ENCODE data around the gene TSPAN17. TPM values are rescaled to one million over a fixed set of nuclear protein-coding genes. Genes with fewer than 3 reads are reported as not detected.
A peak's percentile ranks its signal among the peaks of the same experiment; 100 is the strongest.

Gene TSPAN17
- total and polyA plus RNA-seq, 7 experiments from 2014 or later, result 16.5 to 47.6 (median 19.3) TPM

GRCh38 chr5:176608142-176608705 lies 39.1 kb upstream of the TSPAN17 start:
- H3K36me3 ChIP-seq (ENCODE audit: control insufficient read depth in 2 of 3, insufficient read depth in 3 of 3, low read length in 3 of 3), result no peaks in the 10 kb centered on the region
- H3K36me3 Mint-ChIP-seq, result peaks cover 0 to 6% (median 0%) of the 10 kb centered on the region in 5 donors
- peak overlapping the region in 9 of 10 donors; percentile 82 to 95 (median 89) for H3K4me3 Mint-ChIP-seq
- intact Hi-C loops (cut with micrococcal nuclease), result loop anchor here in 1 of 2 donors (2.0 kb wide), 1 partner anchor 65 kb away; no protein-coding TSS in a partner anchor
- H3K4me3 ChIP-seq (ENCODE audit: low read length), result no peak overlapping the region
- peaks cover 0 to 7% (median 0%) of the 10 kb centered on the region in 11 donors for H3K9me3 Mint-ChIP-seq
- no peaks in the 10 kb centered on the region for H3K9me3 ChIP-seq (ENCODE audit: control insufficient read depth in 2 of 3, low read length in 3 of 3)
- H3K4me1 Mint-ChIP-seq, result peaks cover 4 to 17% (median 12%) of the 10 kb centered on the region in 7 donors
- POLR2A ChIA-PET, result no interaction called here
- DNase-seq (no peak), ATAC-seq (no peak)
- CTCF ChIA-PET, result no interaction called here
- no peak overlapping the region for H3K27ac Mint-ChIP-seq
- peaks cover 3 to 5% of the 10 kb centered on the region in 2 donors for H3K27me3 ChIP-seq (ENCODE audit: control insufficient read depth in 2 of 2, insufficient read depth in 2 of 2, low read length in 2 of 2)
- no peak overlapping the region for H3K27ac ChIP-seq (ENCODE audit: low read depth, low read length)
- peaks cover 20 to 35% (median 24%) of the 10 kb centered on the region in 5 donors for H3K27me3 Mint-ChIP-seq
- peaks cover 3 to 4% of the 10 kb centered on the region in 2 donors for H3K4me1 ChIP-seq (ENCODE audit: control insufficient read depth in 2 of 2, insufficient read depth in 2 of 2, low read length in 2 of 2)

DNA sequence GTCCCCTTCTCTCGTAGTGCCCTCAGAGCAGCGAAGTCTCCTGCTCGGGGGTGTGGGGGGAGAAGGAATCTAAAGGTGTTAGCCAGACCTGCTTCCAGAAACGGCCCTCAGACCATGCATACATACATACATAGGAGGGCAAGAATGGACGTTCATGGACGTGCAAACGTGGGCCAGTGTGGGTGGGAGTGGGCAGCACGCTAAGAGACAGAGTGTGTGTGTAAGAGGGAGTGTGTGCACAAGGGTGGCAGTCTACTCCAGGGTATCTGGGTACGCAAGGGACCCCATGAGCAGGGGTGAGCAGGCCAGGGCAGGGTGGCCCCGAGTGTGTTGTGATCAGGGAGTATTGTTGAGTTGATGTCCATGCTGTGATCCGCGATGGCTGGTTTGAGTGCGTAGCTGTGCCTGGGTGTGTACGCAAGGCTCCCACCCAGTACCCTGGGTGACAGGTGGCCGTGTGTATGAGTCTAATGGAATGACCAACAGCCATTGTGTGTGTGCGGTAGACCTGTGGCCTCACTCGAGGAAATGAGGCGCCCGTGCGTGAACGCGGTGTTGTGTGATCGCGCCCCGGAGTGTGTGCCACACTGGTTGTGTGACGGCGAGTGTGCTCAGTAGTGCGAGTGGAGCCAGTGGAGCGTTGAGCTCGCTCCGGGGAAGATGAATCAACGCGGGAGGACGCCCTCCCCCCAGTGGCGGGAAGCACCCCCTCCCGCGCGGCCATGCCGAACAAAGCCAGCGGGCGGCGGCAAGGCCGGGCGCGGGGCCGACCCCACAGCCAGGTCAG lies 38.2 kb upstream of the TSPAN17 start:
- H3K36me3 ChIP-seq (ENCODE audit: control insufficient read depth in 2 of 3, insufficient read depth in 3 of 3, low read length in 3 of 3), result no peaks in the 10 kb centered on the region
- peaks cover 3 to 5% of the 10 kb centered on the region in 2 donors for H3K27me3 ChIP-seq (ENCODE audit: control insufficient read depth in 2 of 2, insufficient read depth in 2 of 2, low read length in 2 of 2)
- peak overlapping the region in 2 of 9 donors; percentile 8 to 77 for H3K27ac Mint-ChIP-seq
- no peaks in the 10 kb centered on the region for H3K9me3 ChIP-seq (ENCODE audit: control insufficient read depth in 2 of 3, low read length in 3 of 3)
- peak; percentile 21 for ATAC-seq
- POLR2A ChIA-PET, result no interaction called here
- CTCF ChIA-PET, result no interaction called here
- intact Hi-C loops (cut with micrococcal nuclease), result loop anchor here (1.0 to 2.0 kb wide), 2 partner anchors 12 to 66 kb away; no protein-coding TSS in a partner anchor
- H3K4me1 ChIP-seq (ENCODE audit: control insufficient read depth in 2 of 2, insufficient read depth in 2 of 2, low read length in 2 of 2), result peaks cover 3 to 4% of the 10 kb centered on the region in 2 donors
- no peak overlapping the region for H3K27ac ChIP-seq (ENCODE audit: low read depth, low read length)
- H3K4me3 Mint-ChIP-seq, result peak overlapping the region; percentile 82 to 95 (median 90)
- DNase-seq, result no peak
- peaks cover 0 to 7% (median 0%) of the 10 kb centered on the region in 11 donors for H3K9me3 Mint-ChIP-seq
- no peak overlapping the region for H3K4me3 ChIP-seq (ENCODE audit: low read length)
- peaks cover 0 to 6% (median 0%) of the 10 kb centered on the region in 5 donors for H3K36me3 Mint-ChIP-seq
- H3K4me1 Mint-ChIP-seq, result peaks cover 4 to 17% (median 12%) of the 10 kb centered on the region in 7 donors
- peaks cover 20 to 40% (median 28%) of the 10 kb centered on the region in 5 donors for H3K27me3 Mint-ChIP-seq

DNA sequence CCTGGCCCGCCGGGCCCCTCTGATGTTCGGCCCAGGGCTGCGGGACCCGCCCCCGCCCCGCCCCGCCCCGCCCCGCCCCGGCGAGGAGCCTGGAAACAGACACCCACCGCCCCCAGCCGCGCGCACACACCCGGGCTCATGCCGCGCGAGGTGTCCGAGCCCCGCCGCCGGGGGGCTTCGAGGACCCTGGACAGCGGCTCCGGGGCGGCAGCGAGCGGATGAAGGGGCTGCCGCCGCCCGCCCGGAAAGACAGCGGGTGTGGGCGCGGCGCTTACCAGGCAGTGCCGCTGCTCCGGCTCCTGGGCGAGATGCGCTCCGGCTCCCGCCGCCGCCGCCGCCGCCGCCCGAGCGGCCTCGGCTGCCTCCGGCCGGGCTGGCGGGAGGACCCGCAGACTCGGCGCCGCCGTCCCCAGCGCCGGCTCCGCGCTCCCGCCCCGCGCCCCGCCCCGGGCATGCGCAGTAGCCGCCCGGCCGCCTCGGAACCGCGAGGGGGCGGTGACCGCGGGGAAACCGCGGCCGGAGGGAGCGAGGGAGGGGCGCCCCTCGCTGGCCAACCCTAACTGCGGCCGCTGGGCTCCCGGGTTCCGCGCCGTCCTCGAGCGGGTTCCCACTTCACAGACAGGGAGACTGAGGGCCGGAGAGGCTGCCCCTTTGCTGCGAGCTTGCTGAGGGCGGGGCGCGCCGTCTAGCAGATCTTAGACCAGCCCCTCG lies 37.4 kb upstream of the TSPAN17 start, which contains the start of gene GPRIN1:
GPRIN1 (minus strand) TSS at position 433 of the 711 bp plus-strand sequence. CDS start 10,322 bp downstream, outside the sequence.
- Mint-ChIP-seq H3K4me1 (peaks cover 4 to 17% (median 12%) of the 10 kb centered on the region in 7 donors), H3K27me3 (peaks cover 20 to 44% (median 28%) of the 10 kb centered on the region in 5 donors), H3K9me3 (peaks cover 0 to 7% (median 0%) of the 10 kb centered on the region in 11 donors), H3K27ac (peak within 1 kb of the TSS in 3 of 9 donors; percentile 21 to 77 (median 45)), H3K36me3 (peaks cover 0 to 6% (median 0%) of the 10 kb centered on the region in 5 donors), H3K4me3 (peak within 1 kb of the TSS; percentile 82 to 95 (median 90))
- intact Hi-C loops (cut with micrococcal nuclease), result loop anchor here (1.0 to 2.0 kb wide), 4 partner anchors 9 to 67 kb away; partner anchors contain the start of gene TSPAN17 (in 2 of the 2)
- H3K36me3 ChIP-seq (ENCODE audit: control insufficient read depth in 2 of 3, insufficient read depth in 3 of 3, low read length in 3 of 3), result no peaks in the 10 kb centered on the region
- POLR2A ChIA-PET, result no interaction called here
- peaks cover 3 to 5% of the 10 kb centered on the region in 2 donors for H3K27me3 ChIP-seq (ENCODE audit: control insufficient read depth in 2 of 2, insufficient read depth in 2 of 2, low read length in 2 of 2)
- no peak within 1 kb of the TSS for H3K4me3 ChIP-seq (ENCODE audit: low read length)
- CTCF ChIA-PET, result no interaction called here
- no peak within 1 kb of the TSS for H3K27ac ChIP-seq (ENCODE audit: low read depth, low read length)
- peak; percentile 72 for ATAC-seq
- H3K4me1 ChIP-seq (ENCODE audit: control insufficient read depth in 2 of 2, insufficient read depth in 2 of 2, low read length in 2 of 2), result peaks cover 3 to 4% of the 10 kb centered on the region in 2 donors
- H3K9me3 ChIP-seq (ENCODE audit: control insufficient read depth in 2 of 3, low read length in 3 of 3), result no peaks in the 10 kb centered on the region
- DNase-seq, result peak in 5 of 9 donors; percentile 15 to 85 (median 39)

GRCh38 chr5:176610435-176610773 lies 36.9 kb upstream of the TSPAN17 start:
- H3K27me3 ChIP-seq (ENCODE audit: control insufficient read depth in 2 of 2, insufficient read depth in 2 of 2, low read length in 2 of 2), result peaks cover 3 to 5% of the 10 kb centered on the region in 2 donors
- intact Hi-C loops (cut with micrococcal nuclease), result loop anchor here (1.0 to 2.0 kb wide), 2 partner anchors 9 to 36 kb away; partner anchors contain the start of gene TSPAN17 (in 2 of the 2)
- no peak for ATAC-seq

GRCh38 chr5:176611435-176611834 lies 35.8 kb upstream of the TSPAN17 start:
- no peaks in the 10 kb centered on the region for H3K9me3 ChIP-seq (ENCODE audit: control insufficient read depth in 2 of 3, low read length in 3 of 3)
- no peak overlapping the region for H3K27ac ChIP-seq (ENCODE audit: low read depth, low read length)
- ChIA-PET CTCF (interaction anchor here (0.6 kb wide), 1 partner anchor 743 kb away, joined by 3 read pairs; no protein-coding TSS in a partner anchor), POLR2A (no interaction called here)
- intact Hi-C loops (cut with micrococcal nuclease), result loop anchor here (2.0 kb wide), 1 partner anchor 35 kb away; the partner anchor contains the start of gene TSPAN17 (in 2 of the 2)
- no peaks in the 10 kb centered on the region for H3K36me3 ChIP-seq (ENCODE audit: control insufficient read depth in 2 of 3, insufficient read depth in 3 of 3, low read length in 3 of 3)
- H3K9me3 Mint-ChIP-seq, result peaks cover 0 to 7% (median 0%) of the 10 kb centered on the region in 11 donors
- peaks cover 4 to 17% (median 12%) of the 10 kb centered on the region in 7 donors for H3K4me1 Mint-ChIP-seq
- peaks cover 3 to 5% of the 10 kb centered on the region in 2 donors for H3K27me3 ChIP-seq (ENCODE audit: control insufficient read depth in 2 of 2, insufficient read depth in 2 of 2, low read length in 2 of 2)
- DNase-seq (peak in 8 of 9 donors; percentile 24 to 69 (median 52)), ATAC-seq (no peak)
- H3K4me1 ChIP-seq (ENCODE audit: control insufficient read depth in 2 of 2, insufficient read depth in 2 of 2, low read length in 2 of 2), result peaks cover 3 to 4% of the 10 kb centered on the region in 2 donors
- H3K27ac Mint-ChIP-seq, result peak overlapping the region in 2 of 9 donors; percentile 12 to 26
- H3K4me3 Mint-ChIP-seq, result peak overlapping the region in 4 of 10 donors; percentile 22 to 73 (median 26)
- H3K36me3 Mint-ChIP-seq, result peaks cover 0 to 9% (median 0%) of the 10 kb centered on the region in 5 donors
- peaks cover 31 to 59% (median 40%) of the 10 kb centered on the region in 5 donors for H3K27me3 Mint-ChIP-seq
- no peak overlapping the region for H3K4me3 ChIP-seq (ENCODE audit: low read length)

More at GRCh38 chr5:176610435-176610773, 36.9 kb upstream of the TSPAN17 start:
- peak overlapping the region in 9 of 10 donors; percentile 50 to 80 (median 73) for H3K4me3 Mint-ChIP-seq
- no peak overlapping the region for H3K4me3 ChIP-seq (ENCODE audit: low read length)
- peaks cover 23 to 49% (median 30%) of the 10 kb centered on the region in 5 donors for H3K27me3 Mint-ChIP-seq
- H3K27ac ChIP-seq (ENCODE audit: low read depth, low read length), result no peak overlapping the region
- peaks cover 0 to 6% (median 0%) of the 10 kb centered on the region in 5 donors for H3K36me3 Mint-ChIP-seq
- peaks cover 3 to 4% of the 10 kb centered on the region in 2 donors for H3K4me1 ChIP-seq (ENCODE audit: control insufficient read depth in 2 of 2, insufficient read depth in 2 of 2, low read length in 2 of 2)
- POLR2A ChIA-PET, result no interaction called here
- H3K9me3 ChIP-seq (ENCODE audit: control insufficient read depth in 2 of 3, low read length in 3 of 3), result no peaks in the 10 kb centered on the region
- DNase-seq, result no peak
- H3K27ac Mint-ChIP-seq, result no peak overlapping the region
- H3K4me1 Mint-ChIP-seq, result peaks cover 4 to 17% (median 12%) of the 10 kb centered on the region in 7 donors
- no peaks in the 10 kb centered on the region for H3K36me3 ChIP-seq (ENCODE audit: control insufficient read depth in 2 of 3, insufficient read depth in 3 of 3, low read length in 3 of 3)
- peaks cover 0 to 7% (median 0%) of the 10 kb centered on the region in 11 donors for H3K9me3 Mint-ChIP-seq
- CTCF ChIA-PET, result no interaction called here

DNA sequence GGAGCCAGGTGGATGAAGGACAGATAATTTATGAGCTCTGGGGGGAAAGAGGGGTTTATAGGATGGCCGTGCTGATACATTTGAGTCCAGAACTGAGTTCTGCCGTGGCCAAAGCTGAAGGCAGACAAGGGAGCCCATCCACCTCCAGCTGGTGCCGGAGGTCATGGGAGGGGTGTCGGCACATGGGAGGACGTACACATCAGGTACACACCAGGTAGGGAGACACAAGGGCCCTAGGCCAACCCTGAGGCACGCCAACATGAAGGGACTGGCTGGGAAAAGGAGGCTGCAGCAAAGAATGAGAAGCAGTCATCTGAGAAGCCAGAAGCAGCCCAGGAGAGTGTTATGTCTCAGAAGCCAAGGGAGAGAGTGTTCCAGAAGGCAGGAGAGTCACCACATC lies 35.3 kb upstream of the TSPAN17 start:
- ChIA-PET POLR2A (no interaction called here), CTCF (no interaction called here)
- Mint-ChIP-seq H3K27me3 (peaks cover 37 to 65% (median 44%) of the 10 kb centered on the region in 5 donors), H3K4me3 (peak overlapping the region in 3 of 10 donors; percentile 15 to 73 (median 26)), H3K27ac (peak overlapping the region in 1 of 9 donors; percentile 12), H3K36me3 (peaks cover 0 to 9% (median 0%) of the 10 kb centered on the region in 5 donors), H3K4me1 (peaks cover 4 to 17% (median 12%) of the 10 kb centered on the region in 7 donors), H3K9me3 (peaks cover 0 to 7% (median 0%) of the 10 kb centered on the region in 11 donors)
- intact Hi-C loops (cut with micrococcal nuclease), result no loop called here
- peaks cover 3 to 5% of the 10 kb centered on the region in 2 donors for H3K27me3 ChIP-seq (ENCODE audit: control insufficient read depth in 2 of 2, insufficient read depth in 2 of 2, low read length in 2 of 2)
- no peaks in the 10 kb centered on the region for H3K36me3 ChIP-seq (ENCODE audit: control insufficient read depth in 2 of 3, insufficient read depth in 3 of 3, low read length in 3 of 3)
- H3K4me1 ChIP-seq (ENCODE audit: control insufficient read depth in 2 of 2, insufficient read depth in 2 of 2, low read length in 2 of 2), result peaks cover 3 to 4% of the 10 kb centered on the region in 2 donors
- DNase-seq, result no peak
- no peaks in the 10 kb centered on the region for H3K9me3 ChIP-seq (ENCODE audit: control insufficient read depth in 2 of 3, low read length in 3 of 3)
- no peak for ATAC-seq
- H3K4me3 ChIP-seq (ENCODE audit: low read length), result no peak overlapping the region
- H3K27ac ChIP-seq (ENCODE audit: low read depth, low read length), result no peak overlapping the region
